ENCODE results near the gene RGL2. TPM values are rescaled to one million over a fixed set of nuclear protein-coding genes. Genes with fewer than 3 reads are reported as not detected.

Gene RGL2
- total and polyA plus RNA-seq, 10 of the 15 experiments (the other 5 are each of a cell fraction or from before 2014, with no cell fraction given) = 0.84 to 21.2 (median 6.8) TPM

DNA sequence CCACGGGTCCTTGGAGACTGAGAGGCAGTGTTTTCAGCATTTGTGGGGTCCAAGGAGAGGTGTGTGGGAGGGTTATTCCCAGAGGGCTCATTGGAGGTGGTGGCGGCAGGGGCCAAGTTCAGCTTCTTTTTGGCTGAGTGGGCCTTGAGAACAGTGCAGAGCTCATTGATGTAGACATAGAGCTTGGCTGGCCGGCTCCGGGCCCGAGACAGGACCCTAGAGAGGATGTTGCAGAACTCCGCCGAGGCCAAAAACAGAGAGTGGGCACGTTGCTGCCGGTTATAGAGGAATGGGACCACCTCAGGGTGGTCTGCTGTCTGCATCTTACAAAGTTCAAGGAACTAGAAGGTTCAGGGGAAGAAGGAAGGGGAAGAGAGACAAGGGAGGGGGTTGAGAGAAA is 22.5 kb upstream of the RGL2 start:
- Histone ChIP-seq H3K27me3 (replicated peaks in 1 of 2; ENCODE audit: control insufficient read depth in 2 of 2, insufficient read depth in 2 of 2, low read length in 1 of 2) (no peaks in the 10 kb centered on the region), H3K9ac (ENCODE audit: control insufficient read depth, insufficient read depth, low read length) (peak overlapping the region; percentile 81), H3K9me3 (replicated peaks; ENCODE audit: control insufficient read depth, insufficient read depth, low read length) (no peaks in the 10 kb centered on the region), H4K20me1 (ENCODE audit: control insufficient read depth, insufficient read depth) (0 out of 2 replicates have a peak, but pooled peaks cover 3% of the 10 kb centered on the region), H3K4me2 (ENCODE audit: control insufficient read depth, insufficient read depth) (peak overlapping the region; percentile 94), H3K79me2 (ENCODE audit: control insufficient read depth, insufficient read depth, low read length) (peaks cover 33% of the 10 kb centered on the region), H3K4me1 (ENCODE audit: control insufficient read depth, insufficient read depth, low read length) (peaks cover 22% of the 10 kb centered on the region), H3K36me3 (ENCODE audit: control insufficient read depth in 2 of 2, insufficient read depth in 2 of 2, low read length in 1 of 2) (peaks cover 12 to 16% of the 10 kb centered on the region in 2 experiments; a peak in 3 of 4 replicates), H2AFZ (ENCODE audit: control insufficient read depth, low read depth, low read length) (no peak overlapping the region), H3K4me3 (peak overlapping the region; percentile 91), H3K27ac (ENCODE audit: control insufficient read depth, insufficient read depth) (peak overlapping the region; percentile 83; the same call in 1 of the 2 replicates)
- no peak for FAIRE-seq
- ChIA-PET RAD21 (ENCODE audit: unreplicated experiment) (interaction anchor here (0.8 kb wide), 1 partner anchor 9 kb away, joined by 3 read pairs; no protein-coding TSS in a partner anchor), POLR2A (interaction anchor here (0.5 to 1.4 kb wide), 4 partner anchors 8 to 33 kb away, joined by 3 to 4 read pairs (median 4); partner anchors contain the start of gene TAPBP), CTCF (no interaction called here), SMC1A (ENCODE audit: uncharacterized antibody, unreplicated experiment) (no interaction called here)
- no TSS peak for BruUV-seq (replicated peaks)
- in situ Hi-C loops (cut with MboI) (no loop called here), intact Hi-C loops (cut with micrococcal nuclease; ENCODE audit: unreplicated experiment) (no loop called here)
- WGBS (ENCODE audit: insufficient coverage, insufficient replicate concordance, low lambda C conversion rate, missing lambda C conversion rate) = 54% methylated on average over 9 of the region's 9 CpGs
- no peak for ATAC-seq
- TF ChIP-seq EP300 (IDR thresholded peaks at IDR 0.05; ENCODE audit: borderline replicate concordance in 1 of 2, control insufficient read depth in 1 of 2, low read depth in 2 of 2, low read length in 2 of 2) (no peak), RCOR1 (conservative IDR thresholded peaks at IDR 0.05; ENCODE audit: low read depth, low read length) (no peak)
- DNase-seq (ENCODE audit: low read depth, low spot score) = no peak

DNA sequence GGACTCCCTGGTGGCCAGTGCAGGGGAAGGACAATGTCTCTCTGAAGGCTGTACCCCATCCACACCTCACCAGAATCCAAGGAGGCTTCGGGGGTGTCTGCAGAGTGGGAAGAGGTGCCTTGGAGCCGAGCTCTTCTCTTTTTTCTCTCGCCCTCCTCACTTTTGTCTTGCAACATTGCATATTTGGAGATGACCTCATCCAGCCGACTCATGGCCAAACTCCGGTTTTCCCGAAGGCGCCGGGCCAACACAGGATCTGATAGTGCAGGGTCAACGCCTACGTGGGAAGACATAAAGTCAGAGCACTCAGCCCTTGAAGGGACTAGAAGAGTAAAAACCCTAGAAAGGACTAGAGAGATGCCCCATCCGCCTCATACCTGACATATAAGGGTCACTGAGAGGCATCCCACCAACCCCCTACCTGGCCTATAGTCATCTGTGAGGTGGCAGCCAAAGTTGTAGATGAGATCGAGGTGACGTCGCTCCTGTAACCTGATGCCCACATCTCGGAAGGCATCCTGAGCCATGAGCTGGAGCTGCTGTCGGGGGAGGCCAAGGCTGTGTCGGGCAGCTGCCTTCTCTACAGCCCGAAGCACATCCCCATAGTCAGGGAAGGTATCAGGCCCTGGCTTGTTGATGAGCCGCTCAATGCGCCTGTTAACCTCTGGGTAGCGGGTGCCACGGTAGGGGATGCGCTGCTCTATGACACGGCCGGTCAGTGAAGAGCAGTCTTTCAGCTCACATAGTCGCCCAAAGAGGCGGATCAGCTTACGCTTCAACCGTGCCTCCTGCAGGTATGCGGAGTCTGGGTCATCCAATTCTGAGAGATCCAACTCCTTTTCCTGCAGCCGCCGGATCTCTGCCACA is 21.8 kb upstream of the RGL2 start:
- H3K27me3 ChIP-seq (replicated peaks in 1 of 2; ENCODE audit: control insufficient read depth in 2 of 2, insufficient read depth in 2 of 2, low read length in 1 of 2) = no peaks in the 10 kb centered on the region
- peaks cover 12 to 16% of the 10 kb centered on the region in 2 experiments; a peak in 3 of 4 replicates for H3K36me3 ChIP-seq (ENCODE audit: control insufficient read depth in 2 of 2, insufficient read depth in 2 of 2, low read length in 1 of 2)
- no peak overlapping the region for H2AFZ ChIP-seq (ENCODE audit: control insufficient read depth, low read depth, low read length)
- peaks cover 35% of the 10 kb centered on the region for H3K79me2 ChIP-seq (ENCODE audit: control insufficient read depth, insufficient read depth, low read length)
- H4K20me1 ChIP-seq (ENCODE audit: control insufficient read depth, insufficient read depth) = 0 out of 2 replicates have a peak, but pooled peaks cover 3% of the 10 kb centered on the region
- peak overlapping the region; percentile 94 for H3K4me2 ChIP-seq (ENCODE audit: control insufficient read depth, insufficient read depth)
- BruUV-seq (replicated peaks) = no TSS peak
- intact Hi-C loops (cut with micrococcal nuclease; ENCODE audit: unreplicated experiment) = no loop called here
- ChIA-PET RAD21 (ENCODE audit: unreplicated experiment) (interaction anchor here (0.8 kb wide), 1 partner anchor 8 kb away, joined by 3 read pairs; no protein-coding TSS in a partner anchor), POLR2A (interaction anchor here (1.4 kb wide), 1 partner anchor 32 kb away, joined by 4 read pairs; no protein-coding TSS in a partner anchor), SMC1A (ENCODE audit: uncharacterized antibody, unreplicated experiment) (no interaction called here), CTCF (no interaction called here)
- FAIRE-seq (no peak), DNase-seq (ENCODE audit: low read depth, low spot score) (no peak), ATAC-seq (no peak)
- H3K4me1 ChIP-seq (ENCODE audit: control insufficient read depth, insufficient read depth, low read length) = peaks cover 26% of the 10 kb centered on the region
- H3K9me3 ChIP-seq (replicated peaks; ENCODE audit: control insufficient read depth, insufficient read depth, low read length) = no peaks in the 10 kb centered on the region
- peak overlapping the region; percentile 91 for H3K4me3 ChIP-seq
- in situ Hi-C loops (cut with MboI) = no loop called here
- WGBS (ENCODE audit: insufficient coverage, insufficient replicate concordance, low lambda C conversion rate, missing lambda C conversion rate) = 97% methylated on average over 32 of the region's 32 CpGs
- no peak overlapping the region for H3K9ac ChIP-seq (ENCODE audit: control insufficient read depth, insufficient read depth, low read length)
- no peak overlapping the region for H3K27ac ChIP-seq (ENCODE audit: control insufficient read depth, insufficient read depth)
- TF ChIP-seq SMAD1 (IDR thresholded peaks at IDR 0.05; ENCODE audit: low read depth, partially characterized antibody) (no peak), ETV6 (conservative IDR thresholded peaks at IDR 0.05 in 1 of 2, IDR thresholded peaks at IDR 0.05 in 1 of 2; ENCODE audit: borderline replicate concordance in 1 of 2, low read depth in 1 of 2) (no peak), YY1 (IDR thresholded peaks at IDR 0.05; ENCODE audit: low read depth, low read length) (no peak), FOXM1 (IDR thresholded peaks at IDR 0.05; ENCODE audit: low read depth, low read length) (no peak), NBN (IDR thresholded peaks at IDR 0.05) (no peak)
- TF ChIP-seq, protein P1, sequence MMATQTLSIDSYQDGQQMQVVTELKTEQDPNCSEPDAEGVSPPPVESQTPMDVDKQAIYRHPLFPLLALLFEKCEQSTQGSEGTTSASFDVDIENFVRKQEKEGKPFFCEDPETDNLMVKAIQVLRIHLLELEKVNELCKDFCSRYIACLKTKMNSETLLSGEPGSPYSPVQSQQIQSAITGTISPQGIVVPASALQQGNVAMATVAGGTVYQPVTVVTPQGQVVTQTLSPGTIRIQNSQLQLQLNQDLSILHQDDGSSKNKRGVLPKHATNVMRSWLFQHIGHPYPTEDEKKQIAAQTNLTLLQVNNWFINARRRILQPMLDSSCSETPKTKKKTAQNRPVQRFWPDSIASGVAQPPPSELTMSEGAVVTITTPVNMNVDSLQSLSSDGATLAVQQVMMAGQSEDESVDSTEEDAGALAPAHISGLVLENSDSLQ (IDR thresholded peaks at IDR 0.05) = no peak
- TF ChIP-seq, protein P2, sequence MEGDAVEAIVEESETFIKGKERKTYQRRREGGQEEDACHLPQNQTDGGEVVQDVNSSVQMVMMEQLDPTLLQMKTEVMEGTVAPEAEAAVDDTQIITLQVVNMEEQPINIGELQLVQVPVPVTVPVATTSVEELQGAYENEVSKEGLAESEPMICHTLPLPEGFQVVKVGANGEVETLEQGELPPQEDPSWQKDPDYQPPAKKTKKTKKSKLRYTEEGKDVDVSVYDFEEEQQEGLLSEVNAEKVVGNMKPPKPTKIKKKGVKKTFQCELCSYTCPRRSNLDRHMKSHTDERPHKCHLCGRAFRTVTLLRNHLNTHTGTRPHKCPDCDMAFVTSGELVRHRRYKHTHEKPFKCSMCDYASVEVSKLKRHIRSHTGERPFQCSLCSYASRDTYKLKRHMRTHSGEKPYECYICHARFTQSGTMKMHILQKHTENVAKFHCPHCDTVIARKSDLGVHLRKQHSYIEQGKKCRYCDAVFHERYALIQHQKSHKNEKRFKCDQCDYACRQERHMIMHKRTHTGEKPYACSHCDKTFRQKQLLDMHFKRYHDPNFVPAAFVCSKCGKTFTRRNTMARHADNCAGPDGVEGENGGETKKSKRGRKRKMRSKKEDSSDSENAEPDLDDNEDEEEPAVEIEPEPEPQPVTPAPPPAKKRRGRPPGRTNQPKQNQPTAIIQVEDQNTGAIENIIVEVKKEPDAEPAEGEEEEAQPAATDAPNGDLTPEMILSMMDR (IDR thresholded peaks at IDR 0.05 in 2 of 3, conservative IDR thresholded peaks at IDR 0.05 in 1 of 3; ENCODE audit: control insufficient read depth in 2 of 3, extremely low read depth in 1 of 3, insufficient read depth in 1 of 3, low read depth in 3 of 3, low read length in 3 of 3) = no peak
